ENCODE results near the gene PLB1. TPM values are rescaled to one million over a fixed set of nuclear protein-coding genes. Genes with fewer than 3 reads are reported as not detected.
A peak's percentile ranks its signal among the peaks of the same experiment; 100 is the strongest.

Gene PLB1
- total RNA-seq, 4 donors from 2014 or later, result 1.1 to 6.5 (median 2.3) TPM

GRCh38 chr2:28582595-28582994, 86.7 kb downstream of the PLB1 start:
- WGBS, 2 donors, result 82 to 91% methylated on average over 3 to 4 of the region's 5 CpGs
- Histone ChIP-seq H3K4me3 (no peak overlapping the region), H3K36me3 (no peaks in the 10 kb centered on the region), H3K4me1 (peaks cover 13 to 21% (median 17%) of the 10 kb centered on the region in 3 donors), H3K27ac (no peak overlapping the region), H3K27me3 (no peaks in the 10 kb centered on the region), H3K9me3 (no peaks in the 10 kb centered on the region)
- DNase-seq, result no peak
- TF ChIP-seq CTCF (IDR thresholded peaks at IDR 0.05), result no peak
- no peak for TF ChIP-seq POLR2A (IDR thresholded peaks at IDR 0.05)
- intact Hi-C loops (cut with DNase I), result no loop called here

GRCh38 chr2:28583899-28584553, 88.2 kb downstream of the PLB1 start:
- no peaks in the 10 kb centered on the region for H3K36me3 ChIP-seq
- no peaks in the 10 kb centered on the region for H3K9me3 ChIP-seq
- intact Hi-C loops (cut with DNase I), result no loop called here
- 9 to 28% methylated on average over 7 to 8 of the region's 10 CpGs for WGBS, 2 donors
- TF ChIP-seq CTCF (IDR thresholded peaks at IDR 0.05) (no peak), POLR2A (IDR thresholded peaks at IDR 0.05) (no peak)
- no peak for DNase-seq
- peak overlapping the region in 1 of 4 donors; percentile 18 for H3K4me3 ChIP-seq
- H3K27ac ChIP-seq, result peak overlapping the region; percentile 69 to 88 (median 79)
- no peaks in the 10 kb centered on the region for H3K27me3 ChIP-seq
- H3K4me1 ChIP-seq, result peaks cover 13 to 21% (median 17%) of the 10 kb centered on the region in 3 donors

- 70 to 96% methylated on average over 3 to 6 of the region's 7 CpGs for WGBS, 2 donors
- H3K4me1 ChIP-seq, result peaks cover 13 to 21% (median 17%) of the 10 kb centered on the region in 3 donors
- H3K4me3 ChIP-seq, result no peak overlapping the region
- intact Hi-C loops (cut with DNase I), result no loop called here
- H3K27me3 ChIP-seq, result no peaks in the 10 kb centered on the region
- no peak for DNase-seq
- H3K36me3 ChIP-seq, result no peaks in the 10 kb centered on the region
- TF ChIP-seq POLR2A (IDR thresholded peaks at IDR 0.05) (no peak), CTCF (IDR thresholded peaks at IDR 0.05) (no peak)
- H3K27ac ChIP-seq, result no peak overlapping the region
- H3K9me3 ChIP-seq, result no peaks in the 10 kb centered on the region
Measured at GRCh38 chr2:28586867-28587266, 91.0 kb downstream of the PLB1 start.

- TF ChIP-seq POLR2A (IDR thresholded peaks at IDR 0.05) (no peak), CTCF (IDR thresholded peaks at IDR 0.05) (no peak)
- H3K4me1 ChIP-seq, result peaks cover 13 to 21% (median 17%) of the 10 kb centered on the region in 3 donors
- no peak overlapping the region for H3K4me3 ChIP-seq
- 74 to 84% methylated on average over 15 of the region's 15 CpGs for WGBS, 2 donors
- intact Hi-C loops (cut with DNase I), result no loop called here
- DNase-seq, result no peak
- no peaks in the 10 kb centered on the region for H3K36me3 ChIP-seq
- H3K27ac ChIP-seq, result no peak overlapping the region
- H3K27me3 ChIP-seq, result no peaks in the 10 kb centered on the region
- H3K9me3 ChIP-seq, result no peaks in the 10 kb centered on the region
Measured at GRCh38 chr2:28587526-28588291, 91.8 kb downstream of the PLB1 start.

GRCh38 chr2:28588292-28588670, 92.4 kb downstream of the PLB1 start:
- H3K27me3 ChIP-seq, result no peaks in the 10 kb centered on the region
- no peaks in the 10 kb centered on the region for H3K36me3 ChIP-seq
- H3K9me3 ChIP-seq, result no peaks in the 10 kb centered on the region
- 44 to 52% methylated on average over 2 to 3 of the region's 3 CpGs for WGBS, 2 donors
- H3K27ac ChIP-seq, result no peak overlapping the region
- intact Hi-C loops (cut with DNase I), result no loop called here
- TF ChIP-seq POLR2A (IDR thresholded peaks at IDR 0.05) (no peak), CTCF (IDR thresholded peaks at IDR 0.05) (no peak)
- H3K4me3 ChIP-seq, result no peak overlapping the region
- no peak for DNase-seq
- peaks cover 13 to 26% (median 17%) of the 10 kb centered on the region in 3 donors for H3K4me1 ChIP-seq

Data from esophagus squamous epithelium (tissue), 5 donors.